ENCODE measurements around the gene SP140.

SP140 gene

DNA sequence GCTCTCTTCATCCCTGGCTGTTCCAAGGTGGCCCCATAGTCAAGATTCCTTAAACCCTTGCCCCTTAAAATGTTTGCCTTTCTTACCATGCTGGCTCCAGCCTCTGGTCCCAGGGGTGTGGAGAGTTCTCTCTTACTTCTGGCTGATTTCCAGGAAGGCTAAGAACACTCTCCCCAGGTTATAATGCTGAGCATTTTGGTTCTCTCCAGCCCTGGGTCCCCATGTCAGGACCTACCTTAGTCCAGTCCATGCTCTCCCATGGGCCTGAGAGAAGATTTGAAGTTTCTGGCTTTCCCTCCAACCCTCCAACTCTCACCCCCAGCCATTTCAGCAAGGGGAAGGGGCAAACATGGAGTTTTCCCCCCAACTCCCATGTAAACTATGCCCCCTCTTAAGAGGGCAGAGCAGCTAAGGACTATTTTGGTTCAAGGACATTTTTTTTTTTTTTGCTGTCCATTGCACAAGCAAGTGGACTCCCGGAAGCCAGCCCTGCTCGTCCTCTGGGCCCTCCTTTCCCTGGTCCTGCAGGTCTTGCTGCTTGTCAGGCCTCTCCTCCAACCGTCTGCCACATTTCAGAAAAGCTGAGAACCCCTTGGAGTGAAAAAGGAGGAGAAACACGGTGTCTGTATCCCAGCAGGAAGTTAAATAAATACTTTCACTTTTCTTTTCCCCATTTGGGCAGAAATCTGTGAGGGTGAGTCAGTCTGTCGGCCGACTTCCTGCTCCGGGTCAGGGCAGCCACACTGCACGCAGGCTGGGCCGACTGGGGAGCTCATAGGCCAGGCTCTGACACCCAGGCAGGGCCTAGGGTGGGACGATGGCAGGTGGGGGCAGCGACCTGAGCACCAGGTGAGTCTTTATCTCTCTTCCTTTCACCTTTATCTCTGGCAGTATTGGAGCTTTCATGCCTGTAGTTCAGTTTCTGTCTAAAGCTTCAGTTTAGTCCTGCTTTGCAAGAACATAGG, 101.2 kb downstream of the SP140 start, which contains the start of gene SP140L:
Gene SP140L (plus strand): TSS at position 741 of the 965 bp plus-strand sequence. CDS start 77 bp downstream, at position 818.
- TF ChIP-seq TCF12 (IDR thresholded peaks at IDR 0.05; ENCODE audit: low read depth) (no peak), EGR1 (IDR thresholded peaks at IDR 0.05) (no peak), RAD21 (IDR thresholded peaks at IDR 0.05; ENCODE audit: low read depth) (no peak)

DNA sequence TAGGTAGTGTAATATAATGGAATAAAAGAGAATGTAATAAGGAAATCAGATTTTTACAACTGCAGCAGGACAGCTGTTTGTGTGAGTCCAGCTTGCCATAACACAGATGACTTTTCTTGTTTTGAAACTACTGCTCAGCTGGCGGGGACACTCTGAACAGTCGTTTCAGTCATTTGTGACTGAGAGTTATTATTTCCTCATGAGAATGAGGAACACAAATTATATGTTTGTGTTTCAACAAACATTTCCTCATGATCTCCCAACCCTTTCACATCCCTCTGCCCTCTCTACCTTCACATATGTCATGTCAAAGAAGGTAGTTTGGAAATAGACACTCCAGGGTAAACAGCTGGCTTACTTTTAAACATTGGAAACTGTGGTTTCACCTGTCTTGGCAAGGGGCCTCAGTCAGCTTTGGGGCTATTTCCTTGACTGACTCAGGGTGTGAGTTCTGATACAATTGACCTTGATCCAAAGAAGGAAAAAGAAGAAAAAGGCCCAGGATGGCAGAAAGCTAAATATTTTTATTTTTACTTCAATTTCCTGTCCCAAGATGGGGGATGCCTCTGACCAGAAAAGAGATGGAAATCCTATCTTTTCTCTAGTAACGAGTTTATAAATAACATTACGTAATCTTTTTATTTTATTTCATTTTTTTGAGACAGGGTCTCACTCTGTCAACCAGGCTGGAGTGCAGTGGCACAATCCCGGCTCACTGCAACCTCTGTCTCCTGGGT, 102.0 kb downstream of the SP140 start:
- no peak for TF ChIP-seq YY1 (IDR thresholded peaks at IDR 0.05; ENCODE audit: low read depth)
- no peak for TF ChIP-seq ZBTB7A (IDR thresholded peaks at IDR 0.05; ENCODE audit: low read depth)
- TF ChIP-seq TCF12 (IDR thresholded peaks at IDR 0.05; ENCODE audit: low read depth) = no peak
- TF ChIP-seq EP300 (IDR thresholded peaks at IDR 0.05; ENCODE audit: borderline replicate concordance) = no peak
- no peak for TF ChIP-seq EGR1 (IDR thresholded peaks at IDR 0.05)
- TF ChIP-seq, protein P1, sequence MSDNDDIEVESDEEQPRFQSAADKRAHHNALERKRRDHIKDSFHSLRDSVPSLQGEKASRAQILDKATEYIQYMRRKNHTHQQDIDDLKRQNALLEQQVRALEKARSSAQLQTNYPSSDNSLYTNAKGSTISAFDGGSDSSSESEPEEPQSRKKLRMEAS (IDR thresholded peaks at IDR 0.05) = no peak
- TF ChIP-seq CEBPB (IDR thresholded peaks at IDR 0.05) = no peak
- no peak for TF ChIP-seq CREB1 (IDR thresholded peaks at IDR 0.05; ENCODE audit: low read depth)
- no peak for TF ChIP-seq NFIC (IDR thresholded peaks at IDR 0.05)
- TF ChIP-seq, protein P2, sequence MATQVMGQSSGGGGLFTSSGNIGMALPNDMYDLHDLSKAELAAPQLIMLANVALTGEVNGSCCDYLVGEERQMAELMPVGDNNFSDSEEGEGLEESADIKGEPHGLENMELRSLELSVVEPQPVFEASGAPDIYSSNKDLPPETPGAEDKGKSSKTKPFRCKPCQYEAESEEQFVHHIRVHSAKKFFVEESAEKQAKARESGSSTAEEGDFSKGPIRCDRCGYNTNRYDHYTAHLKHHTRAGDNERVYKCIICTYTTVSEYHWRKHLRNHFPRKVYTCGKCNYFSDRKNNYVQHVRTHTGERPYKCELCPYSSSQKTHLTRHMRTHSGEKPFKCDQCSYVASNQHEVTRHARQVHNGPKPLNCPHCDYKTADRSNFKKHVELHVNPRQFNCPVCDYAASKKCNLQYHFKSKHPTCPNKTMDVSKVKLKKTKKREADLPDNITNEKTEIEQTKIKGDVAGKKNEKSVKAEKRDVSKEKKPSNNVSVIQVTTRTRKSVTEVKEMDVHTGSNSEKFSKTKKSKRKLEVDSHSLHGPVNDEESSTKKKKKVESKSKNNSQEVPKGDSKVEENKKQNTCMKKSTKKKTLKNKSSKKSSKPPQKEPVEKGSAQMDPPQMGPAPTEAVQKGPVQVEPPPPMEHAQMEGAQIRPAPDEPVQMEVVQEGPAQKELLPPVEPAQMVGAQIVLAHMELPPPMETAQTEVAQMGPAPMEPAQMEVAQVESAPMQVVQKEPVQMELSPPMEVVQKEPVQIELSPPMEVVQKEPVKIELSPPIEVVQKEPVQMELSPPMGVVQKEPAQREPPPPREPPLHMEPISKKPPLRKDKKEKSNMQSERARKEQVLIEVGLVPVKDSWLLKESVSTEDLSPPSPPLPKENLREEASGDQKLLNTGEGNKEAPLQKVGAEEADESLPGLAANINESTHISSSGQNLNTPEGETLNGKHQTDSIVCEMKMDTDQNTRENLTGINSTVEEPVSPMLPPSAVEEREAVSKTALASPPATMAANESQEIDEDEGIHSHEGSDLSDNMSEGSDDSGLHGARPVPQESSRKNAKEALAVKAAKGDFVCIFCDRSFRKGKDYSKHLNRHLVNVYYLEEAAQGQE (IDR thresholded peaks at IDR 0.05; ENCODE audit: low read depth) = no peak
- TF ChIP-seq, protein P3, sequence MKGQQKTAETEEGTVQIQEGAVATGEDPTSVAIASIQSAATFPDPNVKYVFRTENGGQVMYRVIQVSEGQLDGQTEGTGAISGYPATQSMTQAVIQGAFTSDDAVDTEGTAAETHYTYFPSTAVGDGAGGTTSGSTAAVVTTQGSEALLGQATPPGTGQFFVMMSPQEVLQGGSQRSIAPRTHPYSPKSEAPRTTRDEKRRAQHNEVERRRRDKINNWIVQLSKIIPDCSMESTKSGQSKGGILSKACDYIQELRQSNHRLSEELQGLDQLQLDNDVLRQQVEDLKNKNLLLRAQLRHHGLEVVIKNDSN (IDR thresholded peaks at IDR 0.05) = no peak
- TF ChIP-seq RAD21 (IDR thresholded peaks at IDR 0.05; ENCODE audit: low read depth) = no peak
- TF ChIP-seq TEAD4 (IDR thresholded peaks at IDR 0.05) = no peak
- TF ChIP-seq TAF1 (IDR thresholded peaks at IDR 0.05; ENCODE audit: low read depth) = no peak

DNA sequence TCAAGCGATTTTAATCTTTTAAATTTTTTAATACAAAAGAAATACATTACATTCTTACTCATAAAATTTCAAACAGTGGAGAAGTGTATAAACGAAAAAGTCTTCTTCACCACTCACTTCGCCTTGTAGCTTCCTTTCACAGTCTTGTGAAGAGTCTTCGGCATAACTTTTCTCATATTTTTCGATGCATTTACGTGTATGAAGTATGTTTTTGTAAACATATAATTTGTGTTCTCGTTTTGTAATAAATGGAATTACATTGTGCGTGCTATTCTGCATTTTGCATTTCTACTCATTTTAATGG, 102.6 kb downstream of the SP140 start:
- TF ChIP-seq ZBTB7A (IDR thresholded peaks at IDR 0.05; ENCODE audit: low read depth) = no peak
- TF ChIP-seq, protein P1 (IDR thresholded peaks at IDR 0.05) = no peak
- TF ChIP-seq TCF12 (IDR thresholded peaks at IDR 0.05; ENCODE audit: low read depth) = no peak
- TF ChIP-seq RAD21 (IDR thresholded peaks at IDR 0.05; ENCODE audit: low read depth) = no peak
- TF ChIP-seq EGR1 (IDR thresholded peaks at IDR 0.05) = no peak
- TF ChIP-seq FOXM1 (IDR thresholded peaks at IDR 0.05; ENCODE audit: borderline replicate concordance, low read depth) = no peak
- no peak for TF ChIP-seq TAF1 (IDR thresholded peaks at IDR 0.05; ENCODE audit: low read depth)
- TF ChIP-seq EP300 (IDR thresholded peaks at IDR 0.05; ENCODE audit: borderline replicate concordance) = no peak
- no peak for TF ChIP-seq YY1 (IDR thresholded peaks at IDR 0.05; ENCODE audit: low read depth)
- TF ChIP-seq, protein P2 (IDR thresholded peaks at IDR 0.05; ENCODE audit: low read depth) = no peak
- no peak for TF ChIP-seq CEBPB (IDR thresholded peaks at IDR 0.05)
- no peak for TF ChIP-seq TEAD4 (IDR thresholded peaks at IDR 0.05)
- no peak for TF ChIP-seq CREB1 (IDR thresholded peaks at IDR 0.05; ENCODE audit: low read depth)
- no peak for TF ChIP-seq NFIC (IDR thresholded peaks at IDR 0.05)
- TF ChIP-seq, protein P3 (IDR thresholded peaks at IDR 0.05) = no peak

DNA sequence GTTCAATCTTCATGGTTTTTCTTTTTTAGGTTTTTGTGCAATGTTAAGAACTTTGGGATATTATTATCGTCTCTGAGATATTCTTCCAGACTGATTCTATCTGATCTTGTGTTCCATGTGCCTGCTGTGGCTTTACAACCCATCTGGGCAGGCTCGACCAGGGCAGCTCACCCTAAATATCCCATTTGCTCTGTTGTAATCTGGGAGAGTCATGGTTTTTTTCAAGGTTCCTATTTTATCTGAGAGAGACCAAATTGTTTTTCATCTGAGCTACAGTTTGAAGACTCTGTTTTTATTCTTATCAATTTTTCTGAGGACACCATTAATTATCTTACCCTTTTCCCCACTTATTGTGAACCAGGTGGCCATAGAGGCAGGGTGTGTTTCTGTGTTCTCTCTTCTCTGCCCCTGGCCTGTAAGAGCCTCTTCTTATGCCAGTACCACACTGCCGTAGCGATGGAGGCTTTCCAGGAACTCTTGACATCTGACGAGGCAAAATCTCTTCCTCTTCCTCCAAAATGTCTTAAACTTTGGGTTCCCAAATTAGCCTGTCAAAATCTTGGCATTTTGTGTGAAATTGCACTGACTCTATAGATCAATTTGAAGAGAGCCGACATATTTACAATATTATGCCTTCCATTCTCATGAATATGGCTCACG, 104.5 kb downstream of the SP140 start:
- TF ChIP-seq CEBPB (IDR thresholded peaks at IDR 0.05) (no peak), TCF12 (IDR thresholded peaks at IDR 0.05; ENCODE audit: low read depth) (no peak), TEAD4 (IDR thresholded peaks at IDR 0.05) (no peak), FOXM1 (IDR thresholded peaks at IDR 0.05; ENCODE audit: borderline replicate concordance, low read depth) (no peak), EP300 (IDR thresholded peaks at IDR 0.05; ENCODE audit: borderline replicate concordance) (no peak), TAF1 (IDR thresholded peaks at IDR 0.05; ENCODE audit: low read depth) (no peak), CREB1 (IDR thresholded peaks at IDR 0.05; ENCODE audit: low read depth) (no peak), NFIC (IDR thresholded peaks at IDR 0.05) (no peak), EGR1 (IDR thresholded peaks at IDR 0.05) (no peak), YY1 (IDR thresholded peaks at IDR 0.05; ENCODE audit: low read depth) (no peak), RAD21 (IDR thresholded peaks at IDR 0.05; ENCODE audit: low read depth) (no peak), ZBTB7A (IDR thresholded peaks at IDR 0.05; ENCODE audit: low read depth) (no peak)
- TF ChIP-seq, protein P1 (IDR thresholded peaks at IDR 0.05) = no peak
- TF ChIP-seq, protein P2 (IDR thresholded peaks at IDR 0.05; ENCODE audit: low read depth) = no peak
- TF ChIP-seq, protein P3 (IDR thresholded peaks at IDR 0.05) = no peak
